Fibroblast of pulmonary artery (primary cell): ENCODE data around the gene PIK3CG.

ENCODE experiments used
- DNase-seq: peaks from one replicate; pipeline ENCODE4 v3.0.0-alpha.2; 2010; ENCODE audit warnings: low read depth
- H3K4me3 ChIP-seq: replicated peaks from 2 replicates; pipeline ENCODE4 v1.5.1; 2011; ENCODE audit warnings: low read depth, mild to moderate bottlenecking, control low read depth, low read length, moderate library complexity
- TF ChIP-seq, protein P1 (sequence below): IDR thresholded peaks from 2 replicates; pipeline ENCODE4 v1.5.1; 2011; ENCODE audit warnings: mild to moderate bottlenecking, control low read depth, low read length, inconsistent platforms; ENCODE audit errors: missing control alignments

PIK3CG gene

DNA sequence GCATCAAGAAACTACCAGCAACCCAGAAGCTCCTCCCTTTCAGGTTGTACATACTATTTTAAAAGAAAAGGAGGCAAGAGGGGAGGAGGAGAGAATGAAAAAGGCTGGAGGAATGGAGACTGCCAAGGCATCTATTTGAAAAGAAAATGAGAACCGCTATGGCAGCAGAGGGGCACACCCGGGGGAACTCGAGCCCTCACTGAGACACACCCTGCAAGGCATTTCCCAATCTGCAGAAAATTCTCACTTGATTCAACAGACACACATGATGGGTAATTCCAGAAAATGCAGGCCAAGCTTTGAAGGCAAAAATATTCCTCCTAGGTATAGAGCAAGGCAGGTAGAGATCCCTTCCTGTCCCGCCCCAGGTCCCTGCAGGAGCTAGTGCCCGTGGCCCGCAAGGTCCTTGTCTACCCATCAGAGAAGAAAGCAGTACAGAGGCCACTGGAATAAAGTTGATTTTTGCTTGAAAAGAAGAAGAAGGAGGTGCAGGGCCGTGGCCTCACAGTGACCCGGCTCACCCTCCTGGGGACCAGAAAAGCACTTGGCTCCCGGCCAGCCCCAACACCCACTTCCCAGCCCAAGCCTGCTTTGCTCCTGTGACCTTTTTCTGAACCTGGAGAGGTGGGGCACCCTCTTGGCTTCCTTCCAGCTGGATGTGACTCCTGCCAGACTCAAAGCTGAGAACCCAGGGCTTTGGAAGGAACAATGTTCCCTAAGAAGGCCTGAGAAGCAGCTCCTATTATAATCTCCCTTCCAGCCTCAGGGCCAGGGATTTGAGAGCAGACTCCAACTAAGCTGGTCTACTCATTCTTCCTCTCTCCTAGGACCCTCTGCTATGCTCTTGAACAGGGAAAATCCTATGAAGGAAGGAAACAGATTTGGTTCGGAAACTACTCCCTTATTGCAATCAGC, 6.2 kb upstream of the PIK3CG start:
- TF ChIP-seq, protein P1, sequence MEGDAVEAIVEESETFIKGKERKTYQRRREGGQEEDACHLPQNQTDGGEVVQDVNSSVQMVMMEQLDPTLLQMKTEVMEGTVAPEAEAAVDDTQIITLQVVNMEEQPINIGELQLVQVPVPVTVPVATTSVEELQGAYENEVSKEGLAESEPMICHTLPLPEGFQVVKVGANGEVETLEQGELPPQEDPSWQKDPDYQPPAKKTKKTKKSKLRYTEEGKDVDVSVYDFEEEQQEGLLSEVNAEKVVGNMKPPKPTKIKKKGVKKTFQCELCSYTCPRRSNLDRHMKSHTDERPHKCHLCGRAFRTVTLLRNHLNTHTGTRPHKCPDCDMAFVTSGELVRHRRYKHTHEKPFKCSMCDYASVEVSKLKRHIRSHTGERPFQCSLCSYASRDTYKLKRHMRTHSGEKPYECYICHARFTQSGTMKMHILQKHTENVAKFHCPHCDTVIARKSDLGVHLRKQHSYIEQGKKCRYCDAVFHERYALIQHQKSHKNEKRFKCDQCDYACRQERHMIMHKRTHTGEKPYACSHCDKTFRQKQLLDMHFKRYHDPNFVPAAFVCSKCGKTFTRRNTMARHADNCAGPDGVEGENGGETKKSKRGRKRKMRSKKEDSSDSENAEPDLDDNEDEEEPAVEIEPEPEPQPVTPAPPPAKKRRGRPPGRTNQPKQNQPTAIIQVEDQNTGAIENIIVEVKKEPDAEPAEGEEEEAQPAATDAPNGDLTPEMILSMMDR, result no peak
- H3K4me3 ChIP-seq, result no peak overlapping the region
- DNase-seq, result no peak

- no peak overlapping the region for H3K4me3 ChIP-seq
- TF ChIP-seq, protein P1, result no peak
- peak; percentile 13 for DNase-seq
These were observed 2.6 kb upstream of the PIK3CG start for GRCh38 chr7:106862317-106863089.

DNA sequence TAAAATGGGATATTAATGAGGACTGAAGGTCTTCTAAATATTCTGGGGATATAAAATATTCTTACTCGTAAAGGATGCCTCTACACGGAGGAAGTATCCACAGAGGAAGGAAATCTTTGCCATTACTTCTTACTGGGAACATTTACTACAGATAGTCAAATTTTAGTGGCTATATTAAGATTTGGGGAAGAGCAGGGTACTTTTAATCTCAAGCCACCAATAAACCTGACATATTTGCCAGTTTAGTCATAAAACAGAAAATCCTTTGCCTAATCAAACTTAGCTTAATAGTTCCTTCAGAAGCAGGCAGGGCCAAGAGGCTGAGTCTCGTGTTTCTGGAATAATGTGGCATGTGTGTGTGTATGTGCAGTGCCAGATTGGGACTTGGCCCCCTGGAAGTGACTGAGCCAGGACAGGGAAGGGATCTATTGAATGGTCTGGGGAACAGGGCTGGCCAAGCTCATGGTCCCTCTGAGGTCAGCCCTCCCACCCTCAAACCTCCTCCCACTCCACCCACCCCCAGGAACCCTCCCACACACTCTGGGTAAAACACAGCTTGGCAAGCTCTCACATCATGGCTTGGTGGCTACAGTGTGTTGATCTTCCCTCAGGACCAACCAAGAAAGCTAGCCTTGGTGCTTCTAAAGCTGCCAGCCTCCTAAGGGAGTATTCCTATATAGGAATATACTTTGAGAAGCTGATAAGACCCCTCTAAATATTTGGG, 1.6 kb upstream of the PIK3CG start:
- DNase-seq, result no peak
- H3K4me3 ChIP-seq, result no peak overlapping the region
- TF ChIP-seq, protein P1, result no peak

DNA sequence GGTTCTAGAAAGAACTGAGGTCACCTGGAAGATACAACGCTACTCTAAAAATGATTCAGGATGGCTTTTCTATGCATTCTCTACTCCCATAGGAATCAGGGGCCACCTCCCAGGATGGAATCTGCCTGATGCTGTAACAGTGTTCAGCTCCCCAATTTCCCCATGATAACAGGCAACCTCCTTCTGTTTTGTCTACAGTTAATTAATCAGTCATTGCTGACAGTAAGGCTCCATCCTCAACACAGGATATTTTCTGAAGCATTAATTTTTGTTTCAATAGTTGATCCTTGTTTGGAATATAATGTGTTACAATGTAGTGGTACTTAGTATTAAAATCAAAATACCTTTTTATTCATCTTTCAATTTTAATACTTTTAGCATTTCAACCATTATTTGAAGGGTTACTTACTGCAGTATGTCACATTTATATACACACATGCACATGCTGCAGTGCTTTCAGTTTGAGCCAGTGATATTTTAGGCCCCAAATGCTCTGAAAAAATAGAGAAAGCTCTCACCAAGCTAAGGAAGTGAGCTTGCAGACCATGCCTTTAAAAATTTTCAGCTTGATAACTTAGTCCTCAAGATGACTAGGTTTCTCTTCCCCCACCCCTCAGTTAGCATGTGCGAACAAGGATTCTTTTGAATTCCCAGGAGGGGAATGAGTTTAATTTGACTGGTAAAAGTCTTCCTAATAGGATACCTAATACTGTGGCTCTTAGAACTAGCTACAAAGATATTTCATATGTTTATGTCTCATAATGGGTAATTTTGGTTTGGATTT, 592 bp upstream of the PIK3CG start:
- TF ChIP-seq, protein P1, result no peak
- no peak for DNase-seq
- H3K4me3 ChIP-seq, result no peak overlapping the region

GRCh38 chr7:106866298-106867281, 1.5 kb downstream of the PIK3CG start:
- H3K4me3 ChIP-seq, result no peak overlapping the region
- TF ChIP-seq, protein P1, result no peak
- DNase-seq, result no peak
